Right ventricle myocardium inferior (tissue), 1 donor: ENCODE data around the gene MOK. TPM values are rescaled to one million over a fixed set of nuclear protein-coding genes. Genes with fewer than 3 reads are reported as not detected.
"Not testable (repeated sequence)": the region's sequence is repeated elsewhere in the genome, so short reads cannot be mapped to it uniquely, and the experiment has no call there.

Experiments used
- ATAC-seq: fragments of 200-7000 bp; cut with Tn5 transposase; one replicate; pipeline ENCODE4 v1.9.1; 2020; ENCODE audit warnings: mild to moderate bottlenecking, moderate library complexity
- DNase-seq: peaks from one replicate; pipeline ENCODE4 v3.0.0; 2021; ENCODE audit errors: missing footprints
- intact Hi-C: fragments of 100-400 bp; cut with DNase I; formaldehyde crosslinking; loops from one replicate; pipeline ENCODE4 v1.11.0; 2022
- total RNA-seq: library from RNA; stranded (reverse); fragmentation: NEBNext Ultra II Directional; extraction: Animal tissue kit (Norgen Biotek cat#: 25700); gene quantifications from one replicate; pipeline ENCODE4 v1.2.1, GENCODE V29; 2021
- donor health status: DM: no; HTN: yes; CAD: no; lungs with severe emphysema.

Gene MOK
- total RNA-seq, 1 donor from 2014 or later: 9.4 TPM

GRCh38 chr14:102256716-102257115 lies 48.2 kb downstream of the MOK start:
- DNase-seq (no peak), ATAC-seq (no peak)
- intact Hi-C loops: no loop called here

GRCh38 chr14:102255401-102256190 lies 49.4 kb downstream of the MOK start:
- intact Hi-C loops: no loop called here
- ATAC-seq (peak; percentile 73), DNase-seq (no peak)

- peak; percentile 87 for ATAC-seq
- DNase-seq: no peak
- intact Hi-C loops: loop anchor here (5.0 kb wide), 1 partner anchor 49 kb away; no protein-coding TSS in a partner anchor
Measured at GRCh38 chr14:102252834-102253801, 51.8 kb downstream of the MOK start.

- DNase-seq: no peak
- no peak for ATAC-seq
- intact Hi-C loops: loop anchor here (5.0 kb wide), 1 partner anchor 51 kb away; no protein-coding TSS in a partner anchor
Measured at GRCh38 chr14:102251161-102251560, 53.8 kb downstream of the MOK start.

- intact Hi-C loops: loop anchor here (5.0 kb wide), 1 partner anchor 52 kb away; no protein-coding TSS in a partner anchor
- DNase-seq: no peak
- no peak for ATAC-seq
Measured at GRCh38 chr14:102250636-102251035, 54.3 kb downstream of the MOK start.

GRCh38 chr14:102249981-102250380 lies 55.0 kb downstream of the MOK start:
- DNase-seq: no peak
- intact Hi-C loops: loop anchor here (5.0 kb wide), 1 partner anchor 52 kb away; no protein-coding TSS in a partner anchor
- ATAC-seq: no peak

GRCh38 chr14:102249041-102249440 lies 55.9 kb downstream of the MOK start:
- intact Hi-C loops: no loop called here
- DNase-seq (no peak), ATAC-seq (no peak)

DNA sequence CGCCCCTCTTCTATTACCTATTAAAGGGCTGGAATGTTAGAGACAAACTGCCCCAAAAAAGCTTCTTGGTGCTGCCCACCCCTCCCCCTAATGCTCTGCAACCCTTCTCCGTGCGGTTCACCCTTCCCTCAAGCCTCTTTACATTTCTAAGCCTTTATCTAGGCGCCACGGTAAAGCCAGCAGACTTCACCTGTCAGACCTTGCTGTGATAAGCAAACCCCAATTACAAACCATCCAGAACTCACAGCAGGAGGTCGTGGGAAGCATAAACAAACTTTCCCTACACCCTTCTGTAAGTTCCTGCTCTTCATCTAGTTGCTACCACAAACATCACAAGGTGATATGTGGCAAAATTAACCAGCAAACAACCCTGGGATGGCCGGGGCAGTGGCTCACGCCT lies 56.8 kb downstream of the MOK start:
- no peak for ATAC-seq

DNA sequence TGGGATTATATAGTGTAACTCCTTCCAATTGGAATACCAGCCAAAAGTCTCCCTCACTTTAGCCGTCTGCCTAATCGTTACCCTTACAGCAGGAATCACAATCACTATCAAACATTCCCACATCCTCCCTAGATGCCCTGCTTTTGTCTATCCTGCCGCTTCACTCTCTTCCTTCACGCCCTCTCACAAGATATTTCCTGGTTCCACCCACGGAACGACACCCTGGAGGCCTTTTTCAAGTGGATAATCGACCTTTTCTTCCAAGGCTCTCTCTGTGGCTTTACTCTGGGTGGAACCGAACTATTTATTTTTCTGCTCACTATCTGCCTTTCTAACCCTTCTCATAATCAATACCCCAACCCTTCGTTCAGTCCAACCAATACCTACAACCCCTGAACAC lies 58.9 kb downstream of the MOK start:
- DNase-seq (no peak), ATAC-seq (no peak)
- intact Hi-C loops: no loop called here

More for the DNA sequence above, 56.8 kb downstream of the MOK start:
- no peak for DNase-seq
- intact Hi-C loops: no loop called here

DNA sequence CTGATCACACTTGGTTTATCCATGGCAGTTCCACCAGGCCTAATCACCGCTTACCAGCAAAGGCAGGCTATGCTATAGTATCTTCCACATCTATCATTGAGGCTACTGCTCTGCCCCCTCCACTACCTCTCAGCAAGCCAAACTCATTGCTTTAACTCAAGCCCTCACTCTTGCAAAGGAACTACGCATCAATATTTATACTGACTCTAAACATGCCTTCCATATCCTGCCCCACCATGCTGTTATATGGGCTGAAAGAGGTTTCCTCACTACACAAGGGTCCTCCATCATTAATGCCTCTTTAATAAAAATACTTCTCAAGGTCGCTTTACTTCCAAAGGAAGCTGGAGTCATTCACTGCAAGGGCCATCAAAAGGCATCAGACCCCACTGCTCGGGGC lies 61.2 kb downstream of the MOK start:
- ATAC-seq, intact Hi-C loops, DNase-seq: not testable (repeated sequence)

GRCh38 chr14:102241147-102241546 lies 63.8 kb downstream of the MOK start:
- intact Hi-C loops: no loop called here
- no peak for DNase-seq
- ATAC-seq: no peak

DNA sequence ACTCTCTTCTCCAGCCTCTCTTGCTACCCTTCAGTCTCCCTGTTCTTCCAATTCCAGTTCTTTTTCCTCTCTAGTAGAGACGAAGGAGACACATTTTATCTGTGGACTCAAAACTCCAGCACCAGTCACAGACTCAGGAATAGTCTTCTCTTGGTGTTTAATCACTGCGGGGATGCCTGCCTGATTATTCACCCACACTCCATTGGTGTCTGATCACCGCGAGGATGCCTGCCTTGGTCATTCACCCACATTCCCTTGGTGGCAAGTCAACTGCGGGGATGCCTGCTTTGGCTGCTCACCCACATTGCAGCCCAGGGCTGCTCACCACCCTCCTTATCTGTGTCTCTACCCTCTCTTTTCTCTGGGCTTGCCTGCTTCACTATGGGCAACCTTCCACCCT lies 64.5 kb downstream of the MOK start:
- intact Hi-C loops, ATAC-seq, DNase-seq: not testable (repeated sequence)

- ATAC-seq (no peak), DNase-seq (no peak)
- intact Hi-C loops: no loop called here
Measured at GRCh38 chr14:102239231-102239630, 65.7 kb downstream of the MOK start.

DNA sequence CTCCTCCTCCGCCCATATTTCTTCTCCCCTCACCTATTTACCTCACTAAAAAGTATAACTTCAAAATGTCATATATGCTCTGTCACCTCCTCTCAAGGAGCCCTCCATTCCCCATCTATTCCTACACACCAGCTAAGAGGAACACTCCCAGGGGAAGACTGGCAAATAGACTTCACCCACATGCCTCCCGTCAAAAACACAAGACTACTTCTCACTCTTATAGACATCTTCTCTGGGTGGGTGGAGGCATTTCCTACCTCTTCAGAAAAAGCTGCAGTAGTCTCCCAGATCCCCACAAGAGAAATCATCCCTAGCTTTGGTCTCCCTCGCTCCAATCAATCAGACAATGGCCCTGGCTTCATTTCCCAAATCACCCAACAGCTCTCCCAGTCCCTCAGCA lies 66.2 kb downstream of the MOK start:
- DNase-seq (no peak), ATAC-seq (no peak)
- intact Hi-C loops: no loop called here

DNA sequence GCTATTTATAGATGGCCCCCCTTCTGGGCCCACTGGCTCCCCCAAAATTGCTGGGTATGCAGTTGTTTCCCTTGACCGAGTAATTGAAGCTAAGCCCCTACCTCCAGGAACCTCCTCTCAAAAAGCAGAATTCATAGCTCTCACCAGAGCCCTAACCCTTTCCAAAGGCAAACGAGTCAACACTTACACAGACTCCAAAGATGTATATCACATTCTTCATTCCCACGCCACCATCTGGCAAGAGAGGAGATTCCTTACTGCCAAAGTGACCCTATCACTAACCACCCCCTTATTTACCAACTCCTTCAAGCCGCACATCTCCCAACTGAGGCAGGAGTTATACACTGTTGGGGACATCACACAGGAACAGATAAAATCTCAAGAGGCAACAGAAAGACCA lies 66.8 kb downstream of the MOK start:
- ATAC-seq: no peak
- intact Hi-C loops: no loop called here
- no peak for DNase-seq

DNA sequence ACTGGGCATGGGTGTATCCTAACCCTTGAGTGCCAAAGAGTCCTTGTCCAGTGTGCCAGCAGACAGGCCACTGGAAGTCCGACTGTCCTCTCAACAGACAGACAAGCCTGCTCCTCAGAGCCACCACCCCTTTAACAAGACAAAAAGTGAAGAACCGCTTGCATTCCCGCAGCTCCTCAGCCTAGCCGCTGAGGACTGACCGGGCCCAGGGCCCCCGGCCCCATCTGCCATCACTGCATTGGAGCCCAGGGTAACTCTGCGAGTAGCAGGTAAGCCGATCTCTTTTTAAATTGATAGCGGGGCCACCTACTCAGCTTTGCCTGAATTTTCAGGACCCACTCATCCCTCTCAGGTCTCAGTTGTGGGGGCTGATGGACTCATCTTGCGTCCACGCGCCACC lies 68.9 kb downstream of the MOK start:
- DNase-seq: no peak
- no peak for ATAC-seq
- intact Hi-C loops: no loop called here

DNA sequence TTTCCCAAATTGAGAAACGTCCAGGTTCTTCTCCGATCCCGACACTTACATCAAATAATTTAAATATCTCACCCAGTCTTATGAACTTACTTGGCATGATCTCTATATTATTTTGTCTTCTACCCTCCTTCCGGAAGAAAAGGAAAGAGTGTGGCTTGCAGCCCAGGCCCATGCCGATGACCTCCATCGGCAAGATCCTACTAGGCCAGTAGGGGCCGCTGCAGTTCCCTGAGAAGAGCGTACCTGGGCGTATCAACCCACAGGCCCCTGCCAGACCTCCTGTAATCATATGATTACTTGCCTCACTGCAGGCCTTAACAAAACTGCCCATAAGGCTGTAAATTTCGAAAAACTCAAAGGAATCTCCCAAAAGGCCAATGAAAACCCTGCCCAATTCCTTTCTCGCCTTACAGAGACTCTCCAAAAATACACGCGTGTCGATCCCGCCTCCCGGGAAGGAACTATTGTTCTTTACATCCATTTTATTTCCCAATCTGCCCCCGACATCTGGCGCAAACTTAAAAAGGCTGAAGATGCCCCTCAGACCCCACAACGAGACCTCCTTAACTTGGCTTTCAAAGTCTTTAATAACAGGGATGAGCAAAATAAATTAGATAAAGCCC lies 69.6 kb downstream of the MOK start:
- intact Hi-C loops: loop anchor here (1.0 kb wide), 1 partner anchor 79 kb away; no protein-coding TSS in a partner anchor

GRCh38 chr14:102234331-102235264 lies 70.4 kb downstream of the MOK start:
- intact Hi-C loops: loop anchor here (1.0 kb wide), 1 partner anchor 80 kb away; no protein-coding TSS in a partner anchor
- DNase-seq (no peak), ATAC-seq (peak; percentile 18)

More for the DNA sequence above, 69.6 kb downstream of the MOK start:
- ATAC-seq: peak; percentile 92
- peak; percentile 90 for DNase-seq
